GM15510 (cell line): ENCODE data around the gene SCGB3A2.

ENCODE experiments used
- POLR2A ChIP-seq: IDR thresholded peaks from 3 replicates; pipeline ENCODE4 v1.6.1; 2011; ENCODE audit warnings: borderline replicate concordance; ENCODE audit not compliant: insufficient read length; ENCODE audit errors: extremely low read depth

Gene SCGB3A2

DNA sequence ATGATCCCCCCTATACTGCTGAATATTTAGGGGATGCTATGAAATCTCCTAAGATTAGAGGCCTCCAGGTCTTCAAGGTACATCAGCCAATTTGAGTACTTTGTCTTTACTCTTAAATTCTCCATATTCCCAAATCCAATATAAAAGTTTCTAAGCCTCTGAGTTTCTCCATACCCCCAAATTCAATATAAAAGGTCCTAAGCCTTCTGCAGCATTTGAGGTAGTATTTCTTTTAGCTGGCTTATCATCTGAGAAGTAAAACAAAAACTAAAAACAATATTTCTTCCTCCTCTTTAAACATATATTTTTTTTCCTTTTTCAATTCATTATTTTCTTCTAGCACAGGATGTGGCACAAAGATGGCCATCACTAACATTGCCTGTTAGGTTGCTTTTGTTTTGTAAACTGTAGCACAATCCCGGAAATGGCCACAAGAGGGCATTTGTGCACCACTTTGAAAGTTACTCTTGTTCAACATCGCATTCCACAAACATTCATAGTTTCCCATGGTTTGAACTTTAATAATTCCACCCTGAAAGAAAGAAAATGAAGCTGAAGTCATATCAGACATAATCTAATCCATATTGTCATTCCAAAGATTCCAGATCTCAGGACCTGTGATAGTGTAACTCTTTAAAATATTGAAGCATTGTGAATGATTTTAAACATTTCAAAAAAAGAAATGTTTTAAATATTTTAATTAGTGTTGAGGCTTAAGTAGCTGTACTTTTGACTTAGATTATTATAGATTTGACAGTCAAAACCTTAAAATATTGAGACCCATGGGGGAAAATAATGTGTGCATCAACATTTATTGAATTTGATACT is 21.0 kb upstream of the SCGB3A2 start:
- TF ChIP-seq POLR2A: no peak

- TF ChIP-seq POLR2A: no peak
Observed at GRCh38 chr5:147858565-147858964, 19.9 kb upstream of the SCGB3A2 start.

GRCh38 chr5:147859962-147860640 is 18.4 kb upstream of the SCGB3A2 start:
- no peak for TF ChIP-seq POLR2A

DNA sequence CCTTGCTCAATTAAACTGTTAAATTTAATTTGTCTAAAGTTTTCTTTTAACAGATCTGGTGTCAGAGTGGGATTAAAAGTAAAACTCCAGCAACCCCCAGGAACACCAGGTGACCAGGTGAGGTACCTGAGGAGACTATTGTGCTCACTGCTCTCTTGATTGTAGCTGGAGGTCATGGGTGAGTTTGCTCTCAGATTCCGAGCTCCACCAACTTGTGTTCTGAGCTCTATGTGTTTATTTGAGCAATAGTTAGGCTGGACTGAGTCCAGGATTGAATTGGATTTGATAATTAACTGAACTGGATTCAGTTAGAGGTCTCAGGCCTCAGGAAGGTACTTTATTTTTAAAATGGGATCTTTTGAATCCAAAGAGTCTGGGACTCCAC is 17.9 kb upstream of the SCGB3A2 start:
- no peak for TF ChIP-seq POLR2A

GRCh38 chr5:147863454-147864158 is 14.9 kb upstream of the SCGB3A2 start:
- no peak for TF ChIP-seq POLR2A

DNA sequence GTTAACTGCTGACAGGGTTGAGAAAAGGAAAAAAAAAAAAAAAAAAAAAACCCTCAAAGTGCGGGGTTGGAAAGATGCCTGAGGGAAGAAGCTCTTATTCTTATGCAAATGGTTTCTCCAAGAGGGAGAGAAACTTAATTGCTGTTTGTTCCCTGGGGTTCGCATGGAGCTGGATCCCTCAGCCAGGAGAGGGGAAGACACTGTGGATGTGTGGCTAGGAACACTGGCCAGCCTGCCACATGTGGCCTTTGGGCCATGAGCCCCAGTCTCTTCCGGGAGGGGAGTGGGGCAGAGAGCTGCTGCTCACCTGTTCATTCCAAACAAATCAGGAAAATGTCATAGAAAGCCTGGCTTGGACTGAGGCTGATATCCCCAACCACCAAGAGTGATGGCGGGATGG is 9.4 kb upstream of the SCGB3A2 start:
- no peak for TF ChIP-seq POLR2A

DNA sequence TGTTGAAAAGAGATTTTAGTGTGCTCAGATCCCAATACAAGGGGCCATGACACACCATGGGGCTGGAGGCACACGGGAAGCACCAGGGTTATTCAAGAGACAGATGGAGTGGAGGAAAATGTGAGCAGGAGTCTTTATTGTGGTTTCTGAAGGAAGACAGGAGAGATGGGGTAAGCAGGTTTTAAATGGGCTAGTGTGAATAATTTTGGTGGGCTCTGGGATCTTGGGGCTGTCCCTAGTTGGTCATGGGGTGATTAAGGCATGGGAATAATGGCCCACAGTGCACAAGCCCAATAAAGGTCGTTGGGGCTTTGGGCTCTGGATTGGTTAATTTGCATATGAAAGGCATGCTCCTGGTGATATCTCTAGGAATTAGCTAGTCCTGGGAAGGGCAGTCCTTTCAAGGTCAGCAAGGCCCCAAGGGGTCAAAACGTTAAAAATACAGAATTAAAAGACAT is 3.6 kb upstream of the SCGB3A2 start:
- TF ChIP-seq POLR2A: no peak

- no peak for TF ChIP-seq POLR2A
Observed at GRCh38 chr5:147876141-147876540, 2.4 kb upstream of the SCGB3A2 start.

DNA sequence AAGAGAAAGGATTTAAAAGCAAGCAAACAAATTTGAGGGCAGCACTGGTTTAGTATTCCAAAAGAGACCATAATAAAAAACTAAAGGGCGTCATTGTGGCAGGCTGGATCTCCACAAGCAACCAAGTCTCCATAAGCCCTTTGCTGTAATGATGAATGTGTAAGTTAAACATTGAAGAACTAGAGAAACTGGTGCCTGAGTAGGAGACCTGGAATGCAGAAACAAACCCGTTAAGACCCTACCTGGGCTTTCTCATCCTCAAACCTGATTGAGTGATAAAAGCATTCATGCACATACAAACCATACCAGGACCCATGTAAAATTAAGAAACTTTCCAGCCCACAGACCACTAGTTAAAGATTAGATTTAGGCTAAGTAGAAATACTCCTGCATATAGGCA is 1.9 kb upstream of the SCGB3A2 start:
- TF ChIP-seq POLR2A: no peak

- no peak for TF ChIP-seq POLR2A
Observed at GRCh38 chr5:147879784-147880183, 1.3 kb downstream of the SCGB3A2 start.

- no peak for TF ChIP-seq POLR2A
Observed at GRCh38 chr5:147880487-147880886, 2.0 kb downstream of the SCGB3A2 start.

GRCh38 chr5:147882586-147883313 is 4.2 kb downstream of the SCGB3A2 start:
- TF ChIP-seq POLR2A: no peak

GRCh38 chr5:147887026-147887627 is 8.6 kb downstream of the SCGB3A2 start:
- no peak for TF ChIP-seq POLR2A

DNA sequence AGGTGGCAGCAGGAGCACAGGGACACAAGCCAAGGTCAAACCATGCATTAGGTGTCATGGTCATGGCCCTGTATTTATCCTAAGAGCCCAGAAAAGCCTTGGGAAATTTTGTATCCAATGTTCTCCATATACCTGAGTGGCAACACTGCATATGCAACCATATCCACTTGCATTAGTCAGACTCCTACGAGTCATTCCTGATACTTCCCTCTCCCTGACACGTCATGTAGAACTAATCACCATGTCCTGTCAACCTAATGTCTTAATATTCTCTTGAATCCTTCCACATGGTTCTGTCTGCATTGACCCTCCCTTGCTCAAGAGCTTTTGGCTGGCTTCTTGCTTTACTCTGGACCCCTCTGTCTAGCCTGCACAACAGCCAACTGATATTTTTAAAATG is 9.4 kb downstream of the SCGB3A2 start:
- no peak for TF ChIP-seq POLR2A
